ENCODE data around the gene ARHGEF7. TPM values are rescaled to one million over a fixed set of nuclear protein-coding genes. Genes with fewer than 3 reads are reported as not detected.
A peak's percentile ranks its signal among the peaks of the same experiment; 100 is the strongest.

ARHGEF7 gene
- total RNA-seq, 1 experiment from 2014 or later = 47.3 TPM

DNA sequence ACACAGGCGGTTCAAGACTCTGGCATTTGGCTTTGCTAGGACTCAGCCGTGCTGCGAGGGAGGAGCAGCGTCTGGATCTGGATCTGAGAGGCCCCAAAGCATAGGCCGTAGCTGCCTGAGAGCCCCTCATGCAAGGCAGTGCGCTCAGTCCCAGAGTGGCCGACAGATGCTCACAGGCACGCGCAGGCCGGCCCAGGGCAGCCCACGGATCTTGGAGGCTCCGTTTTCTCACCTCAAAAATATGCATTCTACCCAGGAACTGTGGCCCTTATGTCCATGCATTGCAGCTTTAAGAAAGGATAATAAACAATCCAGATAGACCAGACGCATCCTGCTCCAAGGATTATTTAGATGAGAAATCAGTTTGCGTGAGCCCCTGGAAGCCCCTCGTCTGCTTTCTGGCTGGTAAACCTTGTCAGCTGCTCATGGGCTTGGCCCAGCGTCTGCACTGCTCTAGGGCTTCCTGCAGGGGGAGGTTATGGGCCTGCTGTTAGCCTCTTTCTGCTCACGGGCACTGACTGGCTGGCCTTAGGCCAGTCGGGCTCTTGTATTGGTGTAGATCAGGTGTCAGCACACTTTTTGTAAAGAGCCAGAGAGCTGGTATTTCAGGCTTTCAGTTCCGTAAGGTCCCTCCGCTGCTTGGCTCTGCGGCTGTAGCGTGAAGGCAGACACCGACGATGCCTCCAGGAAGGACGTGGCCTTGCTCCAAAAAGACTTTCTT is 229.5 kb downstream of the ARHGEF7 start:
- peak overlapping the region; percentile 74 for H3K27ac Mint-ChIP-seq
- peaks cover 10% of the 10 kb centered on the region for H3K4me1 Mint-ChIP-seq
- peaks cover 3% of the 10 kb centered on the region; the same call in 1 of the 2 replicates for H3K36me3 Mint-ChIP-seq
- H3K9me3 Mint-ChIP-seq = peaks cover 6% of the 10 kb centered on the region
- ChIA-PET POLR2A (interaction anchor here (0.6 kb wide), 1 partner anchor 9 kb away, joined by 6 read pairs; no protein-coding TSS in a partner anchor), CTCF (interaction anchor here (0.5 to 2.1 kb wide), 31 partner anchors 9 to 612 kb away, joined by 3 to 28 read pairs (median 5); no protein-coding TSS in a partner anchor)
- ATAC-seq (peak; percentile 100), DNase-seq (ENCODE audit: low spot score) (peak; percentile 85)
- H3K27me3 Mint-ChIP-seq (ENCODE audit: low read depth) = no peaks in the 10 kb centered on the region
- no peak overlapping the region for H3K4me3 Mint-ChIP-seq
- TF ChIP-seq FOXK1 (CRISPR knock-in tag; IDR thresholded peaks at IDR 0.05) (peak; percentile 41; the same call in 1 of the 2 replicates), TEAD4 (CRISPR knock-in tag; IDR thresholded peaks at IDR 0.05) (no peak), SMAD3 (CRISPR knock-in tag; IDR thresholded peaks at IDR 0.05; ENCODE audit: borderline replicate concordance) (no peak), NR2C2 (CRISPR knock-in tag; IDR thresholded peaks at IDR 0.05) (no peak), TEAD1 (CRISPR knock-in tag; IDR thresholded peaks at IDR 0.05) (no peak), ZNF232 (CRISPR knock-in tag; IDR thresholded peaks at IDR 0.05) (no peak), ELF4 (CRISPR knock-in tag; IDR thresholded peaks at IDR 0.05; ENCODE audit: low read depth) (no peak), OVOL2 (CRISPR knock-in tag; IDR thresholded peaks at IDR 0.05; ENCODE audit: borderline replicate concordance) (no peak), TP53 (CRISPR knock-in tag; IDR thresholded peaks at IDR 0.05) (0 out of 2 replicates have a peak, but pooled peaks have one; percentile 8), HMGA2 (CRISPR knock-in tag; IDR thresholded peaks at IDR 0.05) (no peak), FOXP1 (CRISPR knock-in tag; IDR thresholded peaks at IDR 0.05; ENCODE audit: borderline replicate concordance) (peak; percentile 23; the same call in 1 of the 2 replicates), ESRRA (CRISPR knock-in tag; IDR thresholded peaks at IDR 0.05; ENCODE audit: borderline replicate concordance) (no peak), SOX15 (CRISPR knock-in tag; IDR thresholded peaks at IDR 0.05) (no peak)
- TF ChIP-seq, protein P1, sequence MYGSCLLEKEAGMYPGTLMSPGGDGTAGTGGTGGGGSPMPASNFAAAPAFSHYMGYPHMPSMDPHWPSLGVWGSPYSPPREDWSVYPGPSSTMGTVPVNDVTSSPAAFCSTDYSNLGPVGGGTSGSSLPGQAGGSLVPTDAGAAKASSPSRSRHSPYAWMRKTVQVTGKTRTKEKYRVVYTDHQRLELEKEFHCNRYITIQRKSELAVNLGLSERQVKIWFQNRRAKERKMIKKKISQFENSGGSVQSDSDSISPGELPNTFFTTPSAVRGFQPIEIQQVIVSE (CRISPR knock-in tag; IDR thresholded peaks at IDR 0.05; ENCODE audit: borderline replicate concordance) = no peak
- TF ChIP-seq, protein P2, sequence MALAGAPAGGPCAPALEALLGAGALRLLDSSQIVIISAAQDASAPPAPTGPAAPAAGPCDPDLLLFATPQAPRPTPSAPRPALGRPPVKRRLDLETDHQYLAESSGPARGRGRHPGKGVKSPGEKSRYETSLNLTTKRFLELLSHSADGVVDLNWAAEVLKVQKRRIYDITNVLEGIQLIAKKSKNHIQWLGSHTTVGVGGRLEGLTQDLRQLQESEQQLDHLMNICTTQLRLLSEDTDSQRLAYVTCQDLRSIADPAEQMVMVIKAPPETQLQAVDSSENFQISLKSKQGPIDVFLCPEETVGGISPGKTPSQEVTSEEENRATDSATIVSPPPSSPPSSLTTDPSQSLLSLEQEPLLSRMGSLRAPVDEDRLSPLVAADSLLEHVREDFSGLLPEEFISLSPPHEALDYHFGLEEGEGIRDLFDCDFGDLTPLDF (CRISPR knock-in tag; IDR thresholded peaks at IDR 0.05) = no peak
- TF ChIP-seq, protein P3, sequence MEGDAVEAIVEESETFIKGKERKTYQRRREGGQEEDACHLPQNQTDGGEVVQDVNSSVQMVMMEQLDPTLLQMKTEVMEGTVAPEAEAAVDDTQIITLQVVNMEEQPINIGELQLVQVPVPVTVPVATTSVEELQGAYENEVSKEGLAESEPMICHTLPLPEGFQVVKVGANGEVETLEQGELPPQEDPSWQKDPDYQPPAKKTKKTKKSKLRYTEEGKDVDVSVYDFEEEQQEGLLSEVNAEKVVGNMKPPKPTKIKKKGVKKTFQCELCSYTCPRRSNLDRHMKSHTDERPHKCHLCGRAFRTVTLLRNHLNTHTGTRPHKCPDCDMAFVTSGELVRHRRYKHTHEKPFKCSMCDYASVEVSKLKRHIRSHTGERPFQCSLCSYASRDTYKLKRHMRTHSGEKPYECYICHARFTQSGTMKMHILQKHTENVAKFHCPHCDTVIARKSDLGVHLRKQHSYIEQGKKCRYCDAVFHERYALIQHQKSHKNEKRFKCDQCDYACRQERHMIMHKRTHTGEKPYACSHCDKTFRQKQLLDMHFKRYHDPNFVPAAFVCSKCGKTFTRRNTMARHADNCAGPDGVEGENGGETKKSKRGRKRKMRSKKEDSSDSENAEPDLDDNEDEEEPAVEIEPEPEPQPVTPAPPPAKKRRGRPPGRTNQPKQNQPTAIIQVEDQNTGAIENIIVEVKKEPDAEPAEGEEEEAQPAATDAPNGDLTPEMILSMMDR (IDR thresholded peaks at IDR 0.05) = peak; percentile 55
- TF ChIP-seq, protein P4, sequence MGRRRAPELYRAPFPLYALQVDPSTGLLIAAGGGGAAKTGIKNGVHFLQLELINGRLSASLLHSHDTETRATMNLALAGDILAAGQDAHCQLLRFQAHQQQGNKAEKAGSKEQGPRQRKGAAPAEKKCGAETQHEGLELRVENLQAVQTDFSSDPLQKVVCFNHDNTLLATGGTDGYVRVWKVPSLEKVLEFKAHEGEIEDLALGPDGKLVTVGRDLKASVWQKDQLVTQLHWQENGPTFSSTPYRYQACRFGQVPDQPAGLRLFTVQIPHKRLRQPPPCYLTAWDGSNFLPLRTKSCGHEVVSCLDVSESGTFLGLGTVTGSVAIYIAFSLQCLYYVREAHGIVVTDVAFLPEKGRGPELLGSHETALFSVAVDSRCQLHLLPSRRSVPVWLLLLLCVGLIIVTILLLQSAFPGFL (CRISPR knock-in tag; IDR thresholded peaks at IDR 0.05; ENCODE audit: borderline replicate concordance) = no peak
- TF ChIP-seq, protein P5, sequence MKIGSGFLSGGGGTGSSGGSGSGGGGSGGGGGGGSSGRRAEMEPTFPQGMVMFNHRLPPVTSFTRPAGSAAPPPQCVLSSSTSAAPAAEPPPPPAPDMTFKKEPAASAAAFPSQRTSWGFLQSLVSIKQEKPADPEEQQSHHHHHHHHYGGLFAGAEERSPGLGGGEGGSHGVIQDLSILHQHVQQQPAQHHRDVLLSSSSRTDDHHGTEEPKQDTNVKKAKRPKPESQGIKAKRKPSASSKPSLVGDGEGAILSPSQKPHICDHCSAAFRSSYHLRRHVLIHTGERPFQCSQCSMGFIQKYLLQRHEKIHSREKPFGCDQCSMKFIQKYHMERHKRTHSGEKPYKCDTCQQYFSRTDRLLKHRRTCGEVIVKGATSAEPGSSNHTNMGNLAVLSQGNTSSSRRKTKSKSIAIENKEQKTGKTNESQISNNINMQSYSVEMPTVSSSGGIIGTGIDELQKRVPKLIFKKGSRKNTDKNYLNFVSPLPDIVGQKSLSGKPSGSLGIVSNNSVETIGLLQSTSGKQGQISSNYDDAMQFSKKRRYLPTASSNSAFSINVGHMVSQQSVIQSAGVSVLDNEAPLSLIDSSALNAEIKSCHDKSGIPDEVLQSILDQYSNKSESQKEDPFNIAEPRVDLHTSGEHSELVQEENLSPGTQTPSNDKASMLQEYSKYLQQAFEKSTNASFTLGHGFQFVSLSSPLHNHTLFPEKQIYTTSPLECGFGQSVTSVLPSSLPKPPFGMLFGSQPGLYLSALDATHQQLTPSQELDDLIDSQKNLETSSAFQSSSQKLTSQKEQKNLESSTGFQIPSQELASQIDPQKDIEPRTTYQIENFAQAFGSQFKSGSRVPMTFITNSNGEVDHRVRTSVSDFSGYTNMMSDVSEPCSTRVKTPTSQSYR (CRISPR knock-in tag; IDR thresholded peaks at IDR 0.05) = no peak
- TF ChIP-seq, protein P6, sequence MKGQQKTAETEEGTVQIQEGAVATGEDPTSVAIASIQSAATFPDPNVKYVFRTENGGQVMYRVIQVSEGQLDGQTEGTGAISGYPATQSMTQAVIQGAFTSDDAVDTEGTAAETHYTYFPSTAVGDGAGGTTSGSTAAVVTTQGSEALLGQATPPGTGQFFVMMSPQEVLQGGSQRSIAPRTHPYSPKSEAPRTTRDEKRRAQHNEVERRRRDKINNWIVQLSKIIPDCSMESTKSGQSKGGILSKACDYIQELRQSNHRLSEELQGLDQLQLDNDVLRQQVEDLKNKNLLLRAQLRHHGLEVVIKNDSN (CRISPR knock-in tag; IDR thresholded peaks at IDR 0.05) = no peak
- TF ChIP-seq, protein P7, sequence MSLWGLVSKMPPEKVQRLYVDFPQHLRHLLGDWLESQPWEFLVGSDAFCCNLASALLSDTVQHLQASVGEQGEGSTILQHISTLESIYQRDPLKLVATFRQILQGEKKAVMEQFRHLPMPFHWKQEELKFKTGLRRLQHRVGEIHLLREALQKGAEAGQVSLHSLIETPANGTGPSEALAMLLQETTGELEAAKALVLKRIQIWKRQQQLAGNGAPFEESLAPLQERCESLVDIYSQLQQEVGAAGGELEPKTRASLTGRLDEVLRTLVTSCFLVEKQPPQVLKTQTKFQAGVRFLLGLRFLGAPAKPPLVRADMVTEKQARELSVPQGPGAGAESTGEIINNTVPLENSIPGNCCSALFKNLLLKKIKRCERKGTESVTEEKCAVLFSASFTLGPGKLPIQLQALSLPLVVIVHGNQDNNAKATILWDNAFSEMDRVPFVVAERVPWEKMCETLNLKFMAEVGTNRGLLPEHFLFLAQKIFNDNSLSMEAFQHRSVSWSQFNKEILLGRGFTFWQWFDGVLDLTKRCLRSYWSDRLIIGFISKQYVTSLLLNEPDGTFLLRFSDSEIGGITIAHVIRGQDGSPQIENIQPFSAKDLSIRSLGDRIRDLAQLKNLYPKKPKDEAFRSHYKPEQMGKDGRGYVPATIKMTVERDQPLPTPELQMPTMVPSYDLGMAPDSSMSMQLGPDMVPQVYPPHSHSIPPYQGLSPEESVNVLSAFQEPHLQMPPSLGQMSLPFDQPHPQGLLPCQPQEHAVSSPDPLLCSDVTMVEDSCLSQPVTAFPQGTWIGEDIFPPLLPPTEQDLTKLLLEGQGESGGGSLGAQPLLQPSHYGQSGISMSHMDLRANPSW (CRISPR knock-in tag; conservative IDR thresholded peaks at IDR 0.05; ENCODE audit: low read depth) = no peak
- TF ChIP-seq, protein P8, sequence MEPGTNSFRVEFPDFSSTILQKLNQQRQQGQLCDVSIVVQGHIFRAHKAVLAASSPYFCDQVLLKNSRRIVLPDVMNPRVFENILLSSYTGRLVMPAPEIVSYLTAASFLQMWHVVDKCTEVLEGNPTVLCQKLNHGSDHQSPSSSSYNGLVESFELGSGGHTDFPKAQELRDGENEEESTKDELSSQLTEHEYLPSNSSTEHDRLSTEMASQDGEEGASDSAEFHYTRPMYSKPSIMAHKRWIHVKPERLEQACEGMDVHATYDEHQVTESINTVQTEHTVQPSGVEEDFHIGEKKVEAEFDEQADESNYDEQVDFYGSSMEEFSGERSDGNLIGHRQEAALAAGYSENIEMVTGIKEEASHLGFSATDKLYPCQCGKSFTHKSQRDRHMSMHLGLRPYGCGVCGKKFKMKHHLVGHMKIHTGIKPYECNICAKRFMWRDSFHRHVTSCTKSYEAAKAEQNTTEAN (CRISPR knock-in tag; IDR thresholded peaks at IDR 0.05) = no peak
- TF ChIP-seq, protein P9, sequence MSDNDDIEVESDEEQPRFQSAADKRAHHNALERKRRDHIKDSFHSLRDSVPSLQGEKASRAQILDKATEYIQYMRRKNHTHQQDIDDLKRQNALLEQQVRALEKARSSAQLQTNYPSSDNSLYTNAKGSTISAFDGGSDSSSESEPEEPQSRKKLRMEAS (CRISPR knock-in tag; IDR thresholded peaks at IDR 0.05) = peak; percentile 16; the same call in 1 of the 2 replicates
- TF ChIP-seq, protein P10, sequence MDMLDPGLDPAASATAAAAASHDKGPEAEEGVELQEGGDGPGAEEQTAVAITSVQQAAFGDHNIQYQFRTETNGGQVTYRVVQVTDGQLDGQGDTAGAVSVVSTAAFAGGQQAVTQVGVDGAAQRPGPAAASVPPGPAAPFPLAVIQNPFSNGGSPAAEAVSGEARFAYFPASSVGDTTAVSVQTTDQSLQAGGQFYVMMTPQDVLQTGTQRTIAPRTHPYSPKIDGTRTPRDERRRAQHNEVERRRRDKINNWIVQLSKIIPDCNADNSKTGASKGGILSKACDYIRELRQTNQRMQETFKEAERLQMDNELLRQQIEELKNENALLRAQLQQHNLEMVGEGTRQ (CRISPR knock-in tag; IDR thresholded peaks at IDR 0.05) = no peak; the same call in 1 of the 2 replicates
